Stimulated activated CD4-positive, alpha-beta T cell treated with anti-CD3 and anti-CD28 coated beads, Interleukin-12 subunit alpha, Interleukin-12 subunit beta, amount 100 ng/mL, for 48 hours (primary cell): Measurements from ENCODE around the gene CHMP4A.
A peak's percentile ranks its signal among the peaks of the same experiment; 100 is the strongest.

Experiments
- DNase-seq, 3 donors: peaks; one replicate each; pipeline ENCODE4 v3.0.0-alpha.2; 2020; ENCODE audit warnings: low read depth in 2 of 3, low spot score in 1 of 3

Gene CHMP4A

DNA sequence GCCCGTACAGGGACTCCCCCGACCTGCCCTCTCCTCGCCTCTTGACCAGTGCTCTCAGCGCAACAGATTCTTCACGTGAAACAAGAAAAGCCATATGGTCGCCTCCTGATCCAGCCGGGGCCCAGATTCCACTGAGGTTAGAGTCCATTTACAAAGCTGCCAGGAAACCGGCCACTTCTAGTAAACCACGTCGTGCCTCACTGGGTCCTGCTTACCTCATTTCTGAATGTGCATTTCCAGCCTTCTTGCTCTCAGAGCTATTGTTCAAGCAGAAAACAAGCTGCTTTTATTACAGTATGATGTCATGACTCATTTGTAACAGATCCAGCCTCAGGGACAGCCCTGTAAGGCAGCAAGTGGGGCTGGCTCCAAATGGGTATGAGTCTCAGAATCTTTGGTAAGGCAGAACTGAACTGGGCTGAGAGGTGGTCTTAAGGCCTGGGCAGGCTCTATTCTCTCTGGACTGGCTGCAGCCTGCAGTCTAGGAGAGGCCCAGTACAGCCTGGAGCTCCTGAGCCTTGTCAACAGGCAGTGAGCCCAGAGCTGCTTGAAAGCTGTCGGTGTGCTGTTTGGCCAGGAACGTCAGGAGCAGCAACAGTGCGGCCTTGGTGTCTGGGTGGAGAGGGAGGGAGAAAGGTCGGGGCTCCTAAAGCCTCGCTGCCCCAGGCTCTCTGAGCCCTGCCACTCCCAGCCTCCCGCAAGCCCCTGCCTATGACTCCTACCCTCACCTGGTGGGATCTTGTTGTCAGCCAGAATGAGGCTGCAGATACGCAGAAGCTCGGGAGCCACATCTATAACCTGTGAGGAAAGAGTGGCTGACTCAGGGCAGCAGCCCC lies 33.1 kb downstream of the CHMP4A start:
- no peak for DNase-seq

- no peak for DNase-seq
Measured at GRCh38 chr14:24179294-24179960, 33.9 kb downstream of the CHMP4A start.

DNA sequence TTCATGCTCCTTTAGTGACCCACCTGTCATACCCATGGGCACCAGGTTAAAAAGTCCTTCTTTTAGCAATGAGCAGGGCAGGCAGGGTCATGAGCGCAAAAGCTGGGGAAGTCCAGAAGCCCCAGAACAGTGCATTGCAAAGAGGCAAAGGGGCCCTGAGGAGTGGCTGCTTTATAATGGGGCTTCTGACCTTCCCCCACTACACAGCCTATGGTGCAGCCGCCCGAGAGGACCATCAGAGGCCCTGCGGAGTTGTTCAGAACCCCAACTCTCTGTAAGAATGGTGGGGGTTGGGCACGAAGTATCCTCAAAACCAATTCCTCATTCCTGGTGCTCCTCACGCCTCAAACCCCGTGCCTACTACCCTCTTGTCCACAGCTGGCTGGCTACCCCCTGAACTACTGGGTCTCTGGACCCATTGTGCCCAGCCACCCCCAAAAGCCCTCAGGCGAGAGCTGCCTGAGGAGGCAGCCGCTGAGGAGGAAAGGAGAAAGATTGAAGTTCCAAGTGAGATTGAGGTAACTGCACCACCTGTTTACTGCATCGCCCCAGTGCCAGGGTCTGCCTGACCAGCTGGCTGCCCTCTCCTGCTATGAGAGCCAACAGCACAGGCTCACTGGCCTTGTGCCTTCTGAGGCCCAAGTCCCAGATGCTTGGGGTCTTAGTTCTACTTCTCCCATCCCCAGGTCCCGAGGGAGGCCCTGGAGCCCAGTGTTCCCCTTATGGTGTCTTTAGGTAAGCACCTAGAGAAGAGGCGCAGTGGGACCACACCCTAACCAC lies 34.7 kb downstream of the CHMP4A start:
- no peak for DNase-seq

DNA sequence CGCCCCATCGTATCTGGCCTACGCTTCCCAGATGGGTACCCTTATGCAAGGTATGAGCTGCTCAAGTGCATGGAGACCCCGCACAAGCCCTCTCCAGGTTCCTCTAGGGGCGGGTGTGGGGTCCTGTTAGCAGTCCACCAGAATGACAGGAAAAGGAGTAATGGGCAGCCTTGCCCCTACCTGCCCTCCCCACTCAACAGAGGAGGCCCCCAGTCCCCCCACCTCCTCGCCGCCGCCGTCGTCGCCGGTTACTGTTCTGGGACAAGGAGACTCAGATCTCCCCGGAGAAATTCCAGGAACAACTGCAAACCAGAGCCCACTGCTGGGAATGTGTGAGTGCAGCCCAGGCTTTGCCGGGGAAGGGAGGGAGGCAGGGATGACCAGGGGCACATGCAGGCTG lies 35.4 kb downstream of the CHMP4A start:
- DNase-seq, result no peak

DNA sequence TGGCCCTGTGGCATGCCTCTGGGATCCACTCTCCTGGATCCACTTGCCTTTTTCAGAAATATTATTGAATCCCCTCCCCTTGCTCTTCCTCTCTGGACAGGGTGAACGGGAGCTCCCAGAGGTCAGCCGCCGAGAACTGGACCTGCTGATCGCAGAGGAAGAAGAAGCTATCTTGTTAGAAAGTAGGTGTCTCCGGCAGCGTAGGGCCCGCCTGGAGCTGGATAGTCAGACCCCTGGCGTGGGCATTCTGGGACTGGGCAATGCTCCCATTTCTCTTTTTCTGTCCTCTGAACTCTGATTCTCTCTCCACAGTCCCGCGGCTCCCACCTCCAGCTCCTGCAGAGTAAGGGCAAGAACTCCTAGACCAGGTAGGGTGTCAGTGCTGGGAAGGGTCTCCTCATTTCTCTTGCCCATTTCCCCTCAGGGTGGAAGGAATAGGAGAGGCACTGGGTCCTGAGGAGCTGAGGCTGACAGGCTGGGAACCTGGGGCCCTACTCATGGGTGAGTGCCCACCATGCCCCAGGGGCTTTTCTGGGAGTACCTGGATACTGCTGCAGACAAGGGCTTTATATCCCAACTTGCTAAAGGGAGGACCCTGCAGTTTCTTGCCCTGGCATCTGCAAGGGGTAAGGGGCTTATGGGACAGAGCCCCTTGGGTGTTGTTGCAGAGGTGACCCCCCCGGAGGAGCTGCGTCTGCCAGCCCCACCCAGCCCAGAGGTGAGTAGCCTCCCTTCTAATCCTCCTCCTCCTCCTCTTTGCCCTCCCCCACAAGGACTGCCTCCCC lies 36.1 kb downstream of the CHMP4A start:
- no peak for DNase-seq

DNA sequence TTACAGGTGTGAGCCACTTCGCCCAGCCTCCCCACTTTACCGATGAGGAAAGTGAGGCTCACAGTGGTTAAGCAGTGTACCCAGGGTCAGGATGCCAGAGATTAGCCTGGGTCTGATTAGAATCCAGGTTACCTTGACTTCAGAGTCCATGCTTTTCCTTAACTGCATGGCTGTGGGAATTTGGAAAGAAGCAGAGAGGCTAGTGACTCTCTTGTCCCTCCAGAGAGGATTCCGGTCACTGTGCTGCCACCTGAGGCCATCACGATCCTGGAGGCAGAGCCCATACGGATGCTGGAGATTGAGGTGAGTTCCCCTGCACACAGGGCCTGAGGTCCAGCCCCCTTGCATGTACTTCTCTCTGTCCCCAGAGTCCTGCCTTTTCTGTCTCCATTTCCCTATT lies 36.7 kb downstream of the CHMP4A start:
- no peak for DNase-seq

- no peak for DNase-seq
Measured at GRCh38 chr14:24172871-24173281, 40.4 kb downstream of the CHMP4A start.

DNA sequence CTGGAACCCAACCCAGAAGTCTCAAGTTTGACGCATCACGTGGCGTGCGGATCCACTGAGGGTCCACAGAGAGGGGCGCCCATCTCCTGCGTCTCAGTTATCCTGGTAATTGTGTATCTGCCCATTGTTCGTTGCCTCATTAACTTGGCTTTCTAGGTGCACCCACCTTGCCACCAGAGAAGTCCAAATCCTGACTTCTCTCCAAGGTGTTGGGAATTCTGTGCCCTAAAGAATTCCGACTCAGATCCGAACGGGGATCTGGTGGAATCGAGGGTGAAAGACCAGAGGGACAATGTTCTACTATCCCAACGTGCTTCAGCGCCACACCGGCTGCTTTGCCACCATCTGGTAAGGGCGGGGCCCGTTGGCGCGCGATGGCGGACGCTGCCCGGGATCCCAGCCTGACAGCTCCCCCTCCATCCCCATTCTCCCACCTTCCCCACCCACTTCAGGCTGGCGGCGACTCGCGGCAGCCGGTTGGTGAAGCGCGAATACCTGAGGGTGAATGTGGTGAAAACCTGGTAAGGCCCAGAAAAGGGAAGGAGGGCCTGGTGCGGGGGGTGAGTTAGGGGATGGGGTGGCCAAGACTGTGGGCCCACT lies 40.9 kb downstream of the CHMP4A start:
- no peak for DNase-seq

GRCh38 chr14:24171422-24172260 lies 41.6 kb downstream of the CHMP4A start, which contains the start of gene REC8:
REC8 (plus strand) TSS chr14:24172080; CDS start chr14:24172553, 473 bp downstream.
- peak; percentile 33 to 60 (median 48) for DNase-seq

DNA sequence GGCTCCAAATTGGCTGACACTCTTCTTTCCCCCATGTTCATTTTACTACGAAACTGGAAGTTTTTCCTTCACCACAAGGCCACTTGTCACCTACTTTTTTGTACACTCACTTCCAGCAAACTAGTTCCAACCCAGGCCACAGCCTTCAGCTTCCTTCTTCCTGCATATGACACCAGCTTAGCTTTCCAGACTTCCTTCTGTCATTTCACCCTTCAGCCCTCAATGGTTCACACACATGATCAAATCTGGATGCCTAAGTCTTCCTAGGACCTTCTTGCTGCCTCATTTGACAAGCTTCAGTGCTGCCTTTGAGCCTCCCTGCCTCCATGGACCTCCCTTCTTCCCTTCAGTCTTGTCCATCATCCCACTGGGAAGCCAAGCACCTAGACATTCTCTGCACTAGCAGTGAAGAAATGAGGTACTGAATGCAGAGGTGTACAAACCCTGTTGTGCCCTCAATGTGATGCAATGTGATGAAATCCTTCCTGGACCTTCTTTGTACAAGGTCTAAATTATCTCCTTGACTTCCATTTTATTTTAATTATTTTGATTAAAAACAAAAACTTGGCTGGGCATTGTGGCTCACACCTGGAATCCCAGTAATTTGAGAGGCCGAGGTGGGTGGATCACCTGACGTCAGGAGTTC lies 45.7 kb downstream of the CHMP4A start:
- DNase-seq, result no peak

- DNase-seq, result no peak
Measured at GRCh38 chr14:24165785-24166184, 47.5 kb downstream of the CHMP4A start.

- no peak for DNase-seq
Measured at GRCh38 chr14:24164518-24164991, 48.7 kb downstream of the CHMP4A start.

DNA sequence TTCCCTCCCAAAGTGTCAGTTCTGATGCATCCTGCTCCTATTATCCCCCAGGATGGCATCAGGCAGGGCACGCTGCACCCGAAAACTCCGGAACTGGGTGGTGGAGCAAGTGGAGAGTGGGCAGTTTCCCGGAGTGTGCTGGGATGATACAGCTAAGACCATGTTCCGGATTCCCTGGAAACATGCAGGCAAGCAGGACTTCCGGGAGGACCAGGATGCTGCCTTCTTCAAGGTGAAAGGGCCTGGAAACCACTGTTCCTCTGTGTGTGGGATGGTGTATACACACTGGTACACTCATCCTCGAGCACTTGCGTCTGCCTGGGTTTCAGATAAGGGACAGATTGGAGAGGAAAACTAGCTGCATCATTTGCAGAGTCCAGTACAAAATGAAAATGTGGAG lies 51.2 kb downstream of the CHMP4A start:
- peak in 1 of 3 donors; percentile 26 for DNase-seq

- peak; percentile 92 to 100 (median 98) for DNase-seq
Measured at GRCh38 chr14:24160850-24161804, 52.2 kb downstream of the CHMP4A start, which contains the start of gene IRF9. IRF9 (plus strand) TSS chr14:24161265; CDS start chr14:24162145, 880 bp downstream.

- DNase-seq, result no peak
Measured at GRCh38 chr14:24160499-24160849, 52.8 kb downstream of the CHMP4A start.

GRCh38 chr14:24159777-24160498 lies 53.4 kb downstream of the CHMP4A start:
- no peak for DNase-seq
